Heart left ventricle (tissue), 13 donors: ENCODE results near the gene ROCK2.

Experiments
- CTCF ChIP-seq, 12 donors: fragments of 200-600 bp; sonication (generic) in 4 of 12; IDR thresholded peaks; one replicate each; pipeline versions ENCODE4 v1.5.0 to v1.8.0; 2018 to 2022; ENCODE audit warnings: antibody characterized with exemption in 12 of 12, mild to moderate bottlenecking in 5 of 12
- POLR2A ChIP-seq, 2 donors: fragments of 450-650 bp; IDR thresholded peaks; one replicate each; pipeline ENCODE4 v1.6.1; 2017; ENCODE audit warnings: antibody characterized with exemption in 2 of 2, mild to moderate bottlenecking in 2 of 2, moderate library complexity in 2 of 2
- donor health status: ischemic (EF 13 %, LVEDD 7.1; RV severe dilation, severe dysfunction).
- donor health status: DM: no; HTN: yes; CAD: no.
- donor health status: DM: no; HTN: no; CAD: no.
- donor health status: ischemic (EF 25% LVEDD 6.9; RV normal size, moderate dysfunction).
- donor health status: ischemic (EF 25% LVEDD 5.7; RV mildly dilated, moderate dysfunction).
- donor health status: ischemic (EF 35%, LVEDD 5.7; RV mildly dilated, moderate dysfunction).
- donor health status: nonischemic (EF 11% LVEDD 7.7; RV severe dilation, severe dysfunction).
- donor health status: DM: yes; HTN: yes; CAD: no.
- donor health status: PGD.
- donor health status: ischemic (EF 29% LVEDD 5.4; RV normal size, mild dysfunction).
- donor health status: nonischemic (EF 23%, LVEDD 6.1; RV moderate dilation, normal function).

GRCh38 chr2:11387100-11387390, 42.6 kb upstream of the ROCK2 start:
- TF ChIP-seq CTCF (IDR thresholded peaks at IDR 0.05) (no peak), POLR2A (IDR thresholded peaks at IDR 0.05) (no peak)
